CD4-positive, CD25-positive, alpha-beta regulatory T cell (primary cell): Measurements from ENCODE around the gene CPPED1. TPM values are rescaled to one million over a fixed set of nuclear protein-coding genes. Genes with fewer than 3 reads are reported as not detected.
A peak's percentile ranks its signal among the peaks of the same experiment; 100 is the strongest.

Experiments
- ATAC-seq, 2 donors: fragments of 150-1000 bp; cut with Tn5 transposase; one replicate each; pipeline ENCODE4 v1.10.0; 2021; ENCODE audit warnings: low read depth in 2 of 2, moderate number of reproducible peaks in 2 of 2, moderate library complexity in 1 of 2
- DNase-seq, 3 donors: peaks; one replicate each; pipeline versions ENCODE4 v3.0.0 to v3.0.0-alpha.2; 2012 to 2022; ENCODE audit warnings: mixed read lengths in 1 of 3
- H3K27ac ChIP-seq: one replicate; pipeline ENCODE4 v1.7.0; 2013; ENCODE audit warnings: mild to moderate bottlenecking, low read length; ENCODE audit not compliant: insufficient read depth, poor library complexity, severe bottlenecking
- H3K27me3 ChIP-seq: one replicate; pipeline ENCODE4 v1.7.0; 2013; ENCODE audit warnings: low read length; ENCODE audit not compliant: control insufficient read depth, insufficient read depth
- H3K36me3 ChIP-seq: one replicate; pipeline ENCODE4 v1.7.0; 2013; ENCODE audit warnings: mild to moderate bottlenecking, low read length, moderate library complexity; ENCODE audit not compliant: control insufficient read depth, insufficient read depth
- H3K4me1 ChIP-seq: 2 replicates; pipeline ENCODE4 v1.7.0; 2013; ENCODE audit warnings: mild to moderate bottlenecking, low read length; ENCODE audit not compliant: insufficient read depth, control insufficient read depth, poor library complexity, severe bottlenecking
- H3K4me3 ChIP-seq: one replicate; pipeline ENCODE4 v1.7.0; 2013; ENCODE audit warnings: low read depth, mild to moderate bottlenecking, low read length, moderate library complexity
- H3K9me3 ChIP-seq, 2 experiments: 1 replicate in 1 of 2; 2 replicates in 1 of 2; pipeline ENCODE4 v1.7.0; 2013; ENCODE audit warnings: low read length in 2 of 2, mild to moderate bottlenecking in 1 of 2, moderate library complexity in 1 of 2; ENCODE audit not compliant: control insufficient read depth in 2 of 2
- H3K27ac Mint-ChIP-seq, 3 donors: one replicate each; pipeline ENCODE4 v1.8.0; 2020 to 2022; ENCODE audit warnings: mild to moderate bottlenecking in 3 of 3, mixed read lengths in 3 of 3, moderate library complexity in 2 of 3
- H3K27me3 Mint-ChIP-seq: one replicate; pipeline ENCODE4 v1.8.0; 2022; ENCODE audit warnings: mild to moderate bottlenecking, mixed read lengths
- H3K36me3 Mint-ChIP-seq: one replicate; pipeline ENCODE4 v1.8.0; 2020; ENCODE audit warnings: mixed read lengths
- H3K4me1 Mint-ChIP-seq, 4 donors: one replicate each; pipeline ENCODE4 v1.8.0; 2020 to 2022; ENCODE audit warnings: mixed read lengths in 4 of 4, mild to moderate bottlenecking in 1 of 4
- H3K4me3 Mint-ChIP-seq, 4 donors: one replicate each; pipeline ENCODE4 v1.8.0; 2020 to 2022; ENCODE audit warnings: mild to moderate bottlenecking in 4 of 4, mixed read lengths in 4 of 4, moderate library complexity in 3 of 4
- H3K9me3 Mint-ChIP-seq, 7 donors: one replicate each; pipeline ENCODE4 v1.8.0; 2020 to 2022; ENCODE audit warnings: mixed read lengths in 7 of 7, mild to moderate bottlenecking in 3 of 7, moderate library complexity in 2 of 7
- polyA plus RNA-seq, 4 donors: library from polyadenylated mRNA; unstranded; fragments of 300-500 nt; fragmentation: Illumina TruSeq; gene quantifications; one replicate each; pipeline ENCODE4 v1.2.3, GENCODE V29; 2021
- total RNA-seq: library from RNA; stranded (reverse); gene quantifications from one replicate; pipeline ENCODE4 v1.2.3, GENCODE V29; 2022

Gene CPPED1
- total and polyA plus RNA-seq, 5 donors from 2014 or later = 8.3 to 18.2 (median 10.1) TPM

DNA sequence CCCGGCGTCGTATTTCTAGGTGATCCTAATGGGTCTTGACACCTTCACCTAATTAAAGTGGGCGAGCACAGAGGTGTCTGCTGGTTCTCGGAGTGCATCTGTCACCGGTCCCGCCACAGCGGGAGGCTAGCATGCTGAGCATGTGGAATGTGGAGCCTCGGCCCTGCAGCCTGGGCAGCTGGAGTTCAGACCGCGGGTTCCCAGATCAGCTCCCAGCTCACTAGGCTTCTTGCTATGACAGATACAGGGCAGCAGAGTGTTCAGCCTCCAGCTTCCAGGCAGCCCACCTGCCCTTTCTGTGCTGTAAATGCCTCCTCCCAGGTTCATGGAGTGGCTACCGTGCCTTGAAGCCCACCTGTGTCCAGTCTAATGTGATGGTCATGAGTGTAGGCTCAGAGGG is 166.7 kb downstream of the CPPED1 start:
- H3K4me1 Mint-ChIP-seq = no peaks in the 10 kb centered on the region
- Histone ChIP-seq H3K4me3 (no peak overlapping the region), H3K27ac (no peak overlapping the region), H3K27me3 (no peaks in the 10 kb centered on the region), H3K4me1 (no peaks in the 10 kb centered on the region), H3K36me3 (no peaks in the 10 kb centered on the region), H3K9me3 (no peaks in the 10 kb centered on the region)
- no peak overlapping the region for H3K27ac Mint-ChIP-seq
- ATAC-seq (no peak), DNase-seq (no peak)
- H3K36me3 Mint-ChIP-seq = no peaks in the 10 kb centered on the region
- peaks cover 0 to 4% (median 0%) of the 10 kb centered on the region in 7 donors for H3K9me3 Mint-ChIP-seq
- H3K27me3 Mint-ChIP-seq = peaks cover 21% of the 10 kb centered on the region
- H3K4me3 Mint-ChIP-seq = no peak overlapping the region

DNA sequence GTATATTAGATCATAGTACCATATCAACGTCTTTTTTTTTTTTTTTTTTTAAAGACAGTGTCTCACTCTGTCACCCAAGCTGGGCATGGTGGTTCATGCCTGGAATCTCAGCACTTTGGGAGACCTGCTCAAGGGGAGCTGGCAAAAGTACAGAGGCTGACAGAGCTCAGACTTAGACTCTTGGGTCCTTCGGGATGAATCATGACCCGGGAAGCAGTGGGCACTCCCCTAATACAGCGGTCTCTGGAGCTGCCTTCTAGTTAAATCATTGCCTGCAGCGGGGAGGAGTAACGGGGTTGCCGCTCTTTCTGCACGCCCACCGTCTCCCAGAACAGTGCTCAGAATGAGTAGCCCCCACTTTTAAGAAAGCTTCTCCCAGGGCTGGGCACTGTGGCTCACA is 174.4 kb downstream of the CPPED1 start:
- no peaks in the 10 kb centered on the region for H3K9me3 ChIP-seq
- H3K4me1 Mint-ChIP-seq = no peaks in the 10 kb centered on the region
- no peak overlapping the region for H3K27ac Mint-ChIP-seq
- no peaks in the 10 kb centered on the region for H3K36me3 Mint-ChIP-seq
- no peaks in the 10 kb centered on the region for H3K27me3 ChIP-seq
- no peak overlapping the region for H3K27ac ChIP-seq
- H3K4me3 ChIP-seq = no peak overlapping the region
- no peak for DNase-seq
- ATAC-seq = no peak
- H3K4me1 ChIP-seq = no peaks in the 10 kb centered on the region
- H3K4me3 Mint-ChIP-seq = no peak overlapping the region
- H3K27me3 Mint-ChIP-seq = peaks cover 28% of the 10 kb centered on the region
- peaks cover 0 to 2% (median 0%) of the 10 kb centered on the region in 7 donors for H3K9me3 Mint-ChIP-seq
- H3K36me3 ChIP-seq = no peaks in the 10 kb centered on the region

DNA sequence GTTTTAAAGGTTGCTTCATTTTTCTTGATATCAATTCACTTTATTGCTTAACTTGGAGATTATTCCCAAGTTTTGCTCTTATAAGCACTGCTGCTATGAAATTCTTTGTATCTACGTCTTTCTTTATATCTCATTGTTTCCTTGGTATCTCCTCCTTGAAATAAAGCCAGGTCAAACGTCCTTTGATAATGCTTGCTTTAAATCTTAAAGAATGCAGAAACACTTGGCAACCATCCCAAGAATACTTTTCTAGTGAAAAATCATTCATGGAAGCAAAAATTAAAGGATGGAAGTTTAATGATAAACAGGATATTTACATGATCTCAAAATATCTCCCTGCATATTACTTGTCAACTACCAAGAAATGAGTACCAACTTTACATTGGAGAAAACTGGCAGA is 175.2 kb downstream of the CPPED1 start:
- DNase-seq (no peak), ATAC-seq (no peak)
- H3K27ac ChIP-seq = no peak overlapping the region
- H3K36me3 Mint-ChIP-seq = no peaks in the 10 kb centered on the region
- H3K27ac Mint-ChIP-seq = no peak overlapping the region
- no peaks in the 10 kb centered on the region for H3K36me3 ChIP-seq
- H3K27me3 ChIP-seq = no peaks in the 10 kb centered on the region
- H3K4me3 ChIP-seq = no peak overlapping the region
- H3K9me3 Mint-ChIP-seq = peaks cover 0 to 2% (median 0%) of the 10 kb centered on the region in 7 donors
- H3K9me3 ChIP-seq = no peaks in the 10 kb centered on the region
- H3K27me3 Mint-ChIP-seq = peaks cover 22% of the 10 kb centered on the region
- H3K4me3 Mint-ChIP-seq = no peak overlapping the region
- no peaks in the 10 kb centered on the region for H3K4me1 Mint-ChIP-seq
- H3K4me1 ChIP-seq = no peaks in the 10 kb centered on the region

DNA sequence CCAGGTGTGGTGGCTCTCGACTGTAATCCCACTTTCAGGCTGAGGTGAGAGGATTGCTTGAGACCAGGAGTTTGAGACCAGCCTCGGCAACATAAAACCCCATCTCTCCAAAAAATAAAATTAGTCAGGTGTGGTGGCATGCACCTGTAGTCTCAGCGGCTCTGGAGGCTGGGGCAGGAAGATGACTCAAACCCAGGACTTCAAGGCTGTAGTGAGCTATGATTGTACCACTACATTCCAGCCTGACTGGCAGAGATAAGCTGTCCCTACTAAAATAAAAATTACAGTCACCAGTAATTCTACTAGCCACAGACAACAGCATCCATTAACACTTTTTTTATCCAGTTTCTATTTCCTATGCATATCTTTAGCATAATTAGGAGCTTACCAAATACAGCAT is 176.3 kb downstream of the CPPED1 start:
- Histone ChIP-seq H3K27me3 (no peaks in the 10 kb centered on the region), H3K36me3 (no peaks in the 10 kb centered on the region), H3K9me3 (no peaks in the 10 kb centered on the region), H3K4me3 (no peak overlapping the region), H3K4me1 (no peaks in the 10 kb centered on the region), H3K27ac (no peak overlapping the region)
- Mint-ChIP-seq H3K4me1 (no peaks in the 10 kb centered on the region), H3K4me3 (no peak overlapping the region), H3K36me3 (no peaks in the 10 kb centered on the region), H3K9me3 (peaks cover 0 to 1% (median 0%) of the 10 kb centered on the region in 7 donors), H3K27me3 (peaks cover 12% of the 10 kb centered on the region), H3K27ac (no peak overlapping the region)
- DNase-seq (no peak), ATAC-seq (no peak)

DNA sequence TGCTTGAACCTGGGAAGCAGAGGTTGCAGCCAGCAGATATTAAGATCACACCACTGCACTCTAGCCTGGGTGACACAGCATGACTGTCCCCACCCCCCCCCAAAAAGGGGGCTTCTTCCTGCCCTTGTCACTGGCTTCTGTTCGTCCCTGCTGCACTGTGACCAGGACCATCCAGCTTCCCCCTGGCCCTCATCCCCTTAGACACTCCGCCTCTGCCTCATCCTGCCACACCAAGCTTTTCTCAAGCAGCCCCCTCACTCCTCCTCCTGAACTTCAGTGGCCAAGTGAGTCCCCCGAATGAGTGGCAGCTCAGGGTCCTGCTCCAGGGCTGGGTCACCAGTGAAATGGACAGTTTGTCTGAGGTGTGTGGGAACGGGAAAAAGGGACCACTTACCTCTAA is 177.3 kb downstream of the CPPED1 start:
- no peaks in the 10 kb centered on the region for H3K36me3 ChIP-seq
- H3K4me3 ChIP-seq = no peak overlapping the region
- ATAC-seq = no peak

DNA sequence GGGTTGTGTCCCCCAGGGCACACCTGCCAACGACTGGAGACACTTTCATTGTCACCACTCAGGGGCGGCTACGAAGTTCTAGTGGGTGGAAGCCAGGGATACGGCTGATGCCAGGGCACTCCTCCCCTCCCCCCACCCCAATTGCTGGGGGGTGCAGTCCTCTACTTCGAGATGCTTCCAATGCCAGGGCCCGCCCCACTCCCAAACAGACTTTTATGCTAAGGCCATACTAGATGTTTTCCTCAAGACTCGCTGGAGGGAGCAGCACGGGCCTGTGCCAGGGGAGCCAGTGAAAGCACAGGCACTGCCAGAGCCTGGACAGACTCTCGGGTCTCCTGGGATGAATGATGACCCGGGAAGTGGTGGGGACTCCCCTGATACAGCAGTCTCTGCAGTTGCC is 178.0 kb downstream of the CPPED1 start:
- Mint-ChIP-seq H3K4me1 (no peaks in the 10 kb centered on the region), H3K27me3 (peaks cover 9% of the 10 kb centered on the region), H3K27ac (no peak overlapping the region), H3K4me3 (no peak overlapping the region), H3K36me3 (no peaks in the 10 kb centered on the region), H3K9me3 (peaks cover 0 to 1% (median 0%) of the 10 kb centered on the region in 7 donors)
- H3K9me3 ChIP-seq = no peaks in the 10 kb centered on the region
- H3K27me3 ChIP-seq = no peaks in the 10 kb centered on the region
- H3K27ac ChIP-seq = no peak overlapping the region
- ATAC-seq (no peak), DNase-seq (no peak)
- H3K4me3 ChIP-seq = no peak overlapping the region
- H3K4me1 ChIP-seq = no peaks in the 10 kb centered on the region
- no peaks in the 10 kb centered on the region for H3K36me3 ChIP-seq

More for the DNA sequence above, 177.3 kb downstream of the CPPED1 start:
- H3K4me1 ChIP-seq = no peaks in the 10 kb centered on the region
- Mint-ChIP-seq H3K4me3 (no peak overlapping the region), H3K9me3 (peaks cover 0 to 1% (median 0%) of the 10 kb centered on the region in 7 donors), H3K27me3 (peaks cover 9% of the 10 kb centered on the region), H3K36me3 (no peaks in the 10 kb centered on the region), H3K27ac (peak overlapping the region in 1 of 3 donors; percentile 32), H3K4me1 (no peaks in the 10 kb centered on the region)
- H3K9me3 ChIP-seq = no peaks in the 10 kb centered on the region
- no peak for DNase-seq
- H3K27ac ChIP-seq = no peak overlapping the region
- no peaks in the 10 kb centered on the region for H3K27me3 ChIP-seq

DNA sequence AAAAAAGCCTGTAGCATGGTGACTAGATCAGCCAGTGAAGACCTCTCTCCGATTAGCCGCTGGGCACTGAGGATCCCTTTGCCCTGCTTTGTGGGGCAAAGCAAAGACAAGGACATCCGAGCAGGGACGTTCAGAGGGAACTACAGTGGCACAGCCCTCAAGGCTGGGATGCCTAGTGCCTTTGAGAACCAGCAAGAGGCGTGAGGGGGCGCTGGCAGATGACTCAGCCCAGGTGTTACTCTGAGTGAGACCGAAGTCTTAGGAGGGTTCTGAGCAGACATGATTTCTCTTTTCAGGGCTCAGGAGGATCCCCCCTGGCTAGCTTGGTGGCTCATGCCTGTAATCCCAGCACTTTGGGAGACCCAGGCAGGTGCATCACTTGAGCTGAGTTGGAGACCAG is 178.6 kb downstream of the CPPED1 start:
- Histone ChIP-seq H3K9me3 (no peaks in the 10 kb centered on the region), H3K4me3 (no peak overlapping the region), H3K36me3 (no peaks in the 10 kb centered on the region), H3K4me1 (no peaks in the 10 kb centered on the region), H3K27me3 (no peaks in the 10 kb centered on the region), H3K27ac (no peak overlapping the region)
- peaks cover 0 to 1% (median 0%) of the 10 kb centered on the region in 7 donors for H3K9me3 Mint-ChIP-seq
- no peak overlapping the region for H3K4me3 Mint-ChIP-seq
- peaks cover 0 to 1% (median 0%) of the 10 kb centered on the region in 4 donors for H3K4me1 Mint-ChIP-seq
- DNase-seq (no peak), ATAC-seq (no peak)
- no peak overlapping the region for H3K27ac Mint-ChIP-seq
- H3K27me3 Mint-ChIP-seq = peaks cover 9% of the 10 kb centered on the region
- H3K36me3 Mint-ChIP-seq = no peaks in the 10 kb centered on the region

DNA sequence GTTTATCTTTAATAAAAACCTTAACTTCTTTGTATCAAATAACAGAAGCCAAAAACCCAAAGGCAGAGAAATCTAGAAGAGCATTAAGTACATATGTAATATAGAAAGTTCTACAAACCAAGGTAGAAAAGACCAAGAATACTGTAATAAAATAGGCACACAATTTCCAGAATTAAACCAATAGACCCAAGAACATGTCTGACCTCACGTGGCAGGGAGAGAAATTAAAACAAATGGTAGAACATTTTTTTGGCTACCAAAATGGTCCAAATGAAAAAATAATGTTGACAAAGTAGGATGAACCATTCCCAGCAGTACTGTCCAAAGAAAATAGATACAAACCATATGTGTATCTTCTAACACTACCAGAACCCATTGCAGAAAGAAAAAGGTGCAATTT is 183.5 kb downstream of the CPPED1 start:
- DNase-seq (no peak), ATAC-seq (no peak)
- Histone ChIP-seq H3K9me3 (no peaks in the 10 kb centered on the region), H3K4me3 (no peak overlapping the region), H3K36me3 (no peaks in the 10 kb centered on the region), H3K4me1 (no peaks in the 10 kb centered on the region), H3K27me3 (no peaks in the 10 kb centered on the region), H3K27ac (no peak overlapping the region)
- H3K27me3 Mint-ChIP-seq = peaks cover 15% of the 10 kb centered on the region
- peaks cover 0 to 1% (median 0%) of the 10 kb centered on the region in 7 donors for H3K9me3 Mint-ChIP-seq
- no peak overlapping the region for H3K27ac Mint-ChIP-seq
- no peaks in the 10 kb centered on the region for H3K36me3 Mint-ChIP-seq
- peaks cover 0 to 7% (median 3%) of the 10 kb centered on the region in 4 donors for H3K4me1 Mint-ChIP-seq
- H3K4me3 Mint-ChIP-seq = no peak overlapping the region
